Measurements from ENCODE around the gene KCNJ11. TPM values are rescaled to one million over a fixed set of nuclear protein-coding genes. Genes with fewer than 3 reads are reported as not detected.

The KCNJ11 gene
- total and polyA plus RNA-seq, 2 of the 8 experiments (the other 6 are each of a cell fraction or from before 2014, with no cell fraction given) = 3.8 to 6.3 TPM

GRCh38 chr11:17415523-17416104 lies 27.2 kb upstream of the KCNJ11 start:
- no peak overlapping the region for H4K91ac ChIP-seq (replicated peaks; ENCODE audit: insufficient read length, low read length)
- H2BK120ac ChIP-seq (replicated peaks; ENCODE audit: low read depth, low read length) = no peak overlapping the region
- no peaks in the 10 kb centered on the region for H3K79me1 ChIP-seq (ENCODE audit: low read depth, low read length)
- H3K9me3 ChIP-seq (ENCODE audit: insufficient read depth in 2 of 2, low read depth in 1 of 2, low read length in 1 of 2) = no peaks in the 10 kb centered on the region
- H2BK15ac ChIP-seq (ENCODE audit: low read length) = no peak overlapping the region
- WGBS, 2 experiments (ENCODE audit: extremely low coverage in 1 of 2, insufficient coverage in 1 of 2, insufficient read length in 1 of 2, insufficient replicate concordance in 2 of 2, low coverage in 1 of 2, low lambda C conversion rate in 2 of 2, missing lambda C conversion rate in 1 of 2) = 86% methylated on average over 6 of the region's 6 CpGs; no CpG with 5 or more reads in 1 of the 2 experiments
- H4K8ac ChIP-seq (ENCODE audit: extremely low read depth, insufficient read depth, low read length) = no peak overlapping the region
- H3K27me3 ChIP-seq (replicated peaks in 1 of 4; ENCODE audit: control insufficient read depth in 3 of 4, extremely low read depth in 1 of 4, insufficient read depth in 3 of 4, low read length in 3 of 4) = no peaks in the 10 kb centered on the region; a peak in 3 of 7 replicates
- H3K9ac ChIP-seq (replicated peaks in 1 of 4; ENCODE audit: extremely low read depth in 1 of 4, low read depth in 3 of 4, low read length in 3 of 4) = no peak overlapping the region
- TF ChIP-seq TEAD4 (IDR thresholded peaks at IDR 0.05; ENCODE audit: low read depth, low read length) = no peak
- no peak for TF ChIP-seq KDM4A (IDR thresholded peaks at IDR 0.05; ENCODE audit: low read depth, low read length, severe bottlenecking)
- no peak for TF ChIP-seq FOSL1 (IDR thresholded peaks at IDR 0.05; ENCODE audit: insufficient read depth, low read depth, low read length)
- no peak for TF ChIP-seq TBP (IDR thresholded peaks at IDR 0.05; ENCODE audit: low read depth, low read length)
- TF ChIP-seq, protein P1, sequence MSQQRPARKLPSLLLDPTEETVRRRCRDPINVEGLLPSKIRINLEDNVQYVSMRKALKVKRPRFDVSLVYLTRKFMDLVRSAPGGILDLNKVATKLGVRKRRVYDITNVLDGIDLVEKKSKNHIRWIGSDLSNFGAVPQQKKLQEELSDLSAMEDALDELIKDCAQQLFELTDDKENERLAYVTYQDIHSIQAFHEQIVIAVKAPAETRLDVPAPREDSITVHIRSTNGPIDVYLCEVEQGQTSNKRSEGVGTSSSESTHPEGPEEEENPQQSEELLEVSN (IDR thresholded peaks at IDR 0.05) = no peak
- no peak for TF ChIP-seq ATF2 (IDR thresholded peaks at IDR 0.05; ENCODE audit: low read length)
- no peak for TF ChIP-seq TAF7 (optimal IDR thresholded peaks at IDR 0.05; ENCODE audit: borderline replicate concordance, low read depth, low read length)
- no peaks in the 10 kb centered on the region for H3K36me3 ChIP-seq (ENCODE audit: control insufficient read depth in 2 of 4, insufficient read depth in 4 of 4, low read length in 3 of 4)
- H3K18ac ChIP-seq (ENCODE audit: extremely low read depth, low read length) = no peak overlapping the region
- no peaks in the 10 kb centered on the region for H3K79me2 ChIP-seq (ENCODE audit: control insufficient read depth in 1 of 2, insufficient read depth in 2 of 2, low read length in 2 of 2)
- no peak overlapping the region for H3K56ac ChIP-seq (replicated peaks; ENCODE audit: insufficient read length, low read depth, low read length)
- ChIA-PET CTCF (ENCODE audit: partially characterized antibody) (interaction anchor here (0.6 to 38.8 kb wide), 8 partner anchors 8 to 97 kb away, joined by 3 to 1414 read pairs (median 8); partner anchors contain the start of gene KCNJ11), POLR2A (ENCODE audit: partially characterized antibody) (no interaction called here)
- no peak overlapping the region for H2AK5ac ChIP-seq (ENCODE audit: low read depth, low read length)
- H3K4me2 ChIP-seq (ENCODE audit: insufficient read depth in 1 of 2, low read depth in 2 of 2, low read length in 2 of 2) = no peak overlapping the region
- H3K4me1 ChIP-seq (replicated peaks in 1 of 4; ENCODE audit: control insufficient read depth in 3 of 4, insufficient read depth in 4 of 4, low read length in 3 of 4) = peaks cover 0 to 4% (median 3%) of the 10 kb centered on the region in 4 experiments; a peak in 3 of 7 replicates
- no peak overlapping the region for H2AFZ ChIP-seq (ENCODE audit: low read length)
- no peak overlapping the region for H3K4me3 ChIP-seq (ENCODE audit: extremely low read depth in 1 of 4, insufficient read depth in 2 of 4, low read depth in 3 of 4, low read length in 4 of 4)
- no peak overlapping the region for H2BK20ac ChIP-seq (ENCODE audit: low read length)
- H4K5ac ChIP-seq (ENCODE audit: insufficient read length, low read depth, low read length) = no peak overlapping the region
- FAIRE-seq (no peak), DNase-seq (ENCODE audit: low read depth in 1 of 2, low spot score in 2 of 2) (no peak)
- no peak overlapping the region for H2BK12ac ChIP-seq (ENCODE audit: low read depth, low read length)
- no peak overlapping the region for H3K4ac ChIP-seq (replicated peaks; ENCODE audit: insufficient read length, low read depth, low read length)
- no peak overlapping the region for H3K14ac ChIP-seq (ENCODE audit: insufficient read length)
- H4K20me1 ChIP-seq (replicated peaks in 1 of 2; ENCODE audit: control insufficient read depth in 1 of 2, insufficient read depth in 2 of 2, low read length in 2 of 2) = no peaks in the 10 kb centered on the region
- H3K23me2 ChIP-seq (ENCODE audit: low read depth, low read length) = no peaks in the 10 kb centered on the region
- H3K23ac ChIP-seq (ENCODE audit: insufficient read length) = no peak overlapping the region
- H3K27ac ChIP-seq (ENCODE audit: low read depth, low read length) = no peak overlapping the region
- no peak overlapping the region for H2BK5ac ChIP-seq (ENCODE audit: low read depth, low read length)
